Measurements from ENCODE around the gene C3orf70.

Gene C3orf70

DNA sequence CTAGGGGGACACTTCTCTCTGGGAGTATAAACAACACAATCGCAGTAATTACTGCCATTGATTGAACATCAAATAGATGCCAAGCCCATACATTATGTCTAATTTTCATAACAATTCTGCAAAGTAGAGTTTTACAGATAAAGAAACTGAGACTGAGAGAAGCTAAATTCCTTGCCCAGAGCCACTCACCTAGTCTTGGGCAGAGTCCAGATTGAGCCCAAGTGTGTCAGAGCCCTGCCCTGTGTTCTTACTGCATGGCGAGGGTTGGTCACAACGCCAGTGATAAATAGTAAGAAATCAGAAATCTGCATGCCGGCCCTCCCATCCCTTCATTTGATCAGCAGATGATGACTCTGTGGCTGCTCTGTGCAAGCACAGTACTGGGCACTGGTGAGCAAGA lies 106.3 kb downstream of the C3orf70 start:
- DNase-seq = no peak

DNA sequence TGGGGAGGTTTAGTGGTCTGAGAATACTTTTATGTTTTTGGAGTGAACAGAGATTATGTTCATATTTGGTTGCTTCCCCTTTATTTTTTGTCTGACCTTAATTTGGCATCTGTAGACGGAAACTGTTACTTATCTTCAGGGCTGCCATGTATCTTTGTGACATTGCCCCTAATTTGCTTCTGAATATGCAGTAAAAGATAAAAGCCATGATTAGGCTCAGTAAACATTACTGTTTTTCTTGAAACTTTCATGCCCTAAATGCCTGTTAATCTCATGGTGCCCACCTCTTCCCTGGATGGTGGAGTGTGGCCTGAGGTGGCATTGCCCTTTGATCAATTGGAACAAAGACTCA lies 106.7 kb downstream of the C3orf70 start:
- DNase-seq = no peak

DNA sequence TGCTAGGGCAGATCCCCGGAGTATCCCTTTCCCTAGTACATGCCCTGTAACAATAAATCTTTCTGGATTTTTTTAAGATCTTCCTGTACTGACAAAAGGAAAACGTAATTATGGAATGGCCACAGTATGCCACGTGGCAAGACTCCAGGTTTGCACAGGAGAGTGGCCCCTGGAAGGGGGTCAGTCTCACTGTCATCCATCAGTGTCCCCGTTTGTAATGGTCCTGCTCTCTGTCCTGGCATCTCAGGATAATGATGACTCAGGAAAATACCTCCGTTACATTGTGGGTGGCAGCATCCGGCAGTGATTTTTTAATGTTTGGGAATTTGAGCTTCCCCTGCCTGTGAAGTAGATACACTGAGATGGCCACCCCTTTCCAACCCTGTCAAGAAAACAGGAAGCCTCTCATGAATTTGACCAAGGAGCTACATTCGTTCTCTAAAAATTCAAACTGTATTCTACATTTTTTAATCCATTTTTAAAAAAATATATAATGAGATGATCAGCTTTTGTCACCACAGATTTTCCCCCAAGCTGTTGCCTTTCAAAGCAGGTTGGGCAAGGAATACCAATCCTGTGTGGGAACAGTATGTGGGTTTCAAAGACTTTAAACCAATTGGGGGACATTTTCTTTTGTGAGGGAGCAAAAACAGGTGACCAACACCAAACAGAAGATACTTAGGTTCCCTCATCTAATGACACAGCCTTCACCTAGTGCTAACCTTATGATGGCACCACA lies 110.4 kb downstream of the C3orf70 start:
- no peak for DNase-seq

DNA sequence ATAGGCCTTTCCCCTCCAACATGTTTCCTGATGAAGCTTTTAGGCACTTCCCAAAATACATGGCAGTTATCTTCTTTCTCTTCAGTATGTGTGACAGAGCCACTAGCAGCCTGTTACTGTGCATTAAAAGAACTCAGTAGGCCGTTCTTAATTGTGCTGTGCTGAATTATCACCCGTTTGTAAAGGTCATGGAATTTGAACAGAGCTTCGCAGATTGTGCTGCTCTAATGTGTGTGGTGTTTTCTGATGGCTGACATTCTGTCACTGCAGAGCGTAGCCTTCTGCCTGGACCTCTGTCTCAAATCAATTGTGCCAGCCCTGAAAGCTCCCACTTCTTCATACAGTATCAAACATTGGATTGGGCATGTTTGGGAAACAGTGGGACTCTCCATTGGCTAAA lies 111.3 kb downstream of the C3orf70 start:
- DNase-seq = no peak

DNA sequence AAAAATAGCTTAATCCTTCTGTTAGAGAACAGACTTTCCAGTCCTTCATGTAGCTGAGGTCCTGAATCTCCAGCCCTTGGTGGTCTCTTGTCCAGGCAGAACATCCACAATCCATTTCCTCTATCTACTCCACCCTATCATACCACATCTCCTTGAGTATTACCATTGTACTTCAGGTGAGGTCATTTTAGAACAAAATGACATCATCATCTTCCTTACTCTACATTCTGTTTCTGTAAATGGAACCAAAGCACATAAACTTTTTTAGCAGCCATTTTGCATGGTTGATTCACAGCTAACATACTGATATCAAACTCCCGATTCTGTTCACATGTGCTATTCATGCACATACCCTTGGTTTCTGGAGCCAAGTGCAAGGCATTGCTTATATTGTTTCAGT lies 112.4 kb downstream of the C3orf70 start:
- no peak for DNase-seq

DNA sequence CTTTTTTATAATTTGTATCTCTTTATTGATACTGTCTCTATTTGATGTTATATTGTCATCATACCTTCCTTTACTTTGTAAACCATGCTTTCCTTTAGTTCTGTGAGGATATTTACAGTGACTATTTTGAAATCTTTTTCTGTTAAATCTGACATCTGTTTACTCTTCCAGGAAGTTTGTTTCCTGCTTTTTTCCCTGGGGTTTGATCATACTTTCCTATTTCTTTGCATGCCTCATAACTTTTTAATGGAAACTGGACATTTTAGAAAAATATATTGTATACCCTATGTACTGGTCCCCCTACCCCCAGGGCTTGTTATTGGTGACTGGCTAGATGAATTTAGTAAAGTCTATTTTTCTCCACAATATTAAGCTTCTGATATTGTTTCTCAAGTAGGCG lies 115.1 kb downstream of the C3orf70 start:
- DNase-seq = no peak

GRCh38 chr3:185030951-185031350 lies 121.9 kb downstream of the C3orf70 start:
- no peak for DNase-seq

GRCh38 chr3:185030399-185030798 lies 122.5 kb downstream of the C3orf70 start:
- DNase-seq = no peak

- DNase-seq = no peak
Measured at GRCh38 chr3:185029086-185029485, 123.8 kb downstream of the C3orf70 start.

DNA sequence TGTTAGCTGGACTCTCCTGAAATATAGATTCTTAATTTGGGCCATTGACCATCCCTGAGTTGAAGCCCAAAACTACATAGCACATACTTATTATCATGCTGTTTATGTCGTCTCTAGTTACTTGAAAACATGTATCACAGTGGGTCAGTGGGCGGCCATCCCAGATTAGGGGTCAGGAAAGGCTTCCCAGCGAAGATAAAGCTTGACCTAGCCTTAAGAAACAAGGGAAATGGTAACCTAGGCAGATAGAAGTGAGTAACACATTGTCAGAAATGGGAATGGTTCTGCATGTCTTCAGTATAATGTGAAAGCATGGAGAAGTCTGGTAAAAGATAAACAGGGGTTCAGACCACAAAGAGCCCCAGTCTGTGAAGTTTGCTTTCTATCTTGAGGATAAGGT lies 124.7 kb downstream of the C3orf70 start:
- no peak for DNase-seq
